T-helper 2 cell (primary cell): ENCODE measurements around the gene APBB1.

Source experiments
- DNase-seq, 5 experiments: peaks; one replicate each; pipeline versions ENCODE4 v3.0.0 to v3.0.0-alpha.2; 2012 to 2022

Gene APBB1

DNA sequence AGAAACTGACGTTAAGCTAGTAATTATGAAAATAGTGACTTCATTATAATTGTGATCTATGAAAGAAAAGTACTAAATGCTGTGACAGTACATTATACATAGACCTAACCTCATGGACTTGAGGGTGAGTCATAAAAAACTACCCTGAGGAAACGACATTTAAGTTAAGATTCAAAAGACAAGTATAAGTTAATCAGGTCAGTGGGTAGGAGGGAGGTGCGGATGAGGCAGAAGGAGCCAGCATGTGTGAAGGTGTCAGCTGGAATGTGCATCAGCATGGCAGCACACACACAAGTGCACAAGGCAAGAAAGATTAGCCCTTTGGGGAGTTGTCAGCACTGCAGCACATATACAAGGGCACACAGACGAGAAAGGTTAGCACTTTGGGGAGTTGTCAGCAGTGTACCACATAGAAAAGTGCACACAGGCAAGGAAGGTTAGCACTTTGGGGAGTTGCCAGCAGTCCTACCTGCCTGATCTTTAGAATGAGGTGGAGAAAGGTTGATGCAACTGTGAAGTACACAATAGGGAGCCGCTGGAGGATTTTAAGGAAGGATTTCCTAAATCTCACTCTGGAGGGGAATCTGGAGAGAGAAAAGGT is 67.0 kb downstream of the APBB1 start:
- DNase-seq = peak in 1 of 5 experiments; percentile 55

DNA sequence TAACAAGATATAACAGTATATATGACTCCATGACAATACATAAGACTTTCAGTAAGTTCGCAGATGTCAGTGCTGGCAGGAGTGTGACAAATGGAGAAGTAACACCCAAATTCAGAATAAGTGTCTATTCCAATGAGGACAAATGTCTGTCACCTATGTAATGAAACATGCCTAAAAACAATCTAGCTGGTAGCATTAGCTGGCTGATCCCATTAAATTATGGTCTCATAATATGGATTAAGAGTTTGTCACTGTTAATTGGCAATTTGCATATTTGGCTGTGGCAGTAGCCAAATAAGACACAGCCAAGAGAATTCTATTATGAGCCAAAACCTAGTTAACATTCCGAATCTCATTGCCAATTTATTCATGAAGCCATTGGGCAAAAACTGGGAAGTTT is 68.4 kb downstream of the APBB1 start:
- no peak for DNase-seq

DNA sequence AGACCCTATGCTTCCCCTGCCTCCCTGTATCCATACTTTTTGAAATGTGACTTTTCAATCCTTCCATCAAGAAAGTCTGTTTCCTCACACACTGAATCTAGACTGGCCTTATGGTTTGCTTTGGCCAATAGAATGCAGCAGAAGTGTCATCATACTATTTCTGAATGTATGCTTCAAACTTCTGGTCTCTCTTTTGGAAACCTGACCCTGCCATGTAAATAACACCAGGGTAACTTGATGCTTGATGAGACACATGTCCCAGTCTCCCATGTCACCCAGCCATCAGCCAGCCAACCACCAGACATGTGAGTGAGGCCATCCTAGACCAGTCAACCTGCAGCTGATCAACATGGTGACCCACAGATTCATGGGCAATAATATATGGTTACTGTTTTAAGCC is 68.9 kb downstream of the APBB1 start:
- DNase-seq = no peak

DNA sequence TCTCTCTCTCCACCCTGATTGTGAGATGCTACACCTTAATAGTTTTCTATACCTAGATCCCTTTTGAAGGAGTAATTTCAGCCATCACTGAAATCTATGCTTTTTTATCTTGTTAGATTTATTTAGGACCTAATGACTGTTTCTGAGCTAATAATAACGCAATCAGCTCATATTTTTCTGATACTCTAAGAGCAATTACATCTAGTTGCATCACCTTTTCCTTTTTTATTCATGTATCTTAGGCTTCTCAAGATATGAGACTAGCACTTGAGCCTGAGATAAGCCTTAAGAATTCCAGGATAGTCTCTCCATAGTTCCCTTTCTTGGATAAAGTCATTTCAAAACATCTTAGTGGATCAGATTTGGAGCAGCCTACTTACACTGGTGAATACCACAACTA is 73.5 kb downstream of the APBB1 start:
- no peak for DNase-seq
